ENCODE results near the gene TSN.

TSN gene

GRCh38 chr2:121778741-121779487, 23.5 kb downstream of the TSN start:
- in situ Hi-C loops (cut with HindIII; ENCODE audit: low pct_ligation_motif_present, low sequenced_read_pairs): no loop called here
- no peak for DNase-seq
- no peak for TF ChIP-seq CTCF (IDR thresholded peaks at IDR 0.05; ENCODE audit: low read depth, low read length, missing control alignments)
- peaks cover 7% of the 10 kb centered on the region for H3K27me3 ChIP-seq (replicated peaks)
- no peak overlapping the region for H3K4me3 ChIP-seq (ENCODE audit: low read depth, low read length)
- H3K36me3 ChIP-seq (replicated peaks): no peaks in the 10 kb centered on the region
- no peak overlapping the region for H3K27ac ChIP-seq

DNA sequence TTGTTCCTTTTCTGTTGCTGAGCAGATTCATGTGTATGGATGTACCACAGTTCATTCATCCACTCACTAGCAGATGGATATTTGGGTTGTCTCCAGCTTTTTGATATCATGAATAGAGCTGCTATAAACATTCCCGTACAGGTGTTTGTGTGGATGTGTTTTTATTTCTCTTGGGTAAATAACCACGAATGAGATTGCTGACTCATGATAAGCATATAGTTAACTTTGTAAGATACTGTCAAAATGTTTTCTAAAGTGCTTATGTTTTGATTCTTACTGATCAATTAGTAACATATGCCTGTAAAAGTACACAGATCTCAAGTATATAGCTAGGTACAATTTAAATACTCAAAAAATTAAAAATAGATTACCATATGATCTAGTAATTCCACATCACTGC, 27.7 kb downstream of the TSN start:
- TF ChIP-seq CTCF (IDR thresholded peaks at IDR 0.05; ENCODE audit: low read depth, low read length, missing control alignments): no peak
- Histone ChIP-seq H3K27ac (no peak overlapping the region), H3K36me3 (replicated peaks) (no peaks in the 10 kb centered on the region), H3K27me3 (replicated peaks) (peaks cover 12% of the 10 kb centered on the region), H3K4me3 (ENCODE audit: low read depth, low read length) (no peak overlapping the region)
- in situ Hi-C loops (cut with HindIII; ENCODE audit: low pct_ligation_motif_present, low sequenced_read_pairs): no loop called here
- DNase-seq: no peak

DNA sequence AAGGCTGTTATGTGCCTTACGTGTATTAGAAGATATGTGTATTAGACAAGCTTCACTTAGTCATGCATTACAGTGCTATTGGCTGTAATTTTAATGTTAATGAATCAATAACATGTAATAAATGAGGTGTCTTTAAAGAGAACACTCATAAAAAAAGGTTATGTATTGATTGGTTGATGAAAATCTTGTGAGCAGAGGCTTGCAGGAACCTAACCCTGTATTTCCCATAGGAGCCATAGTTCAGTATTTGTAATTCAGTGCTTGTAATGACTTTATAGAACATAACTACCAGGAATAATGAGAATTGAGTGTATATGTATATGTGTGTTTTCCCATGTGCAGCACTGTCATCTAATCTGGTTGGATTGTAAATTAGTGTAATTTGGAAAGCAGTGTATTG, 33.2 kb downstream of the TSN start:
- no peak for DNase-seq
- H3K36me3 ChIP-seq (replicated peaks): no peaks in the 10 kb centered on the region
- no peak overlapping the region for H3K4me3 ChIP-seq (ENCODE audit: low read depth, low read length)
- TF ChIP-seq CTCF (IDR thresholded peaks at IDR 0.05; ENCODE audit: low read depth, low read length, missing control alignments): no peak
- no peak overlapping the region for H3K27ac ChIP-seq
- H3K27me3 ChIP-seq (replicated peaks): peaks cover 6% of the 10 kb centered on the region
- in situ Hi-C loops (cut with HindIII; ENCODE audit: low pct_ligation_motif_present, low sequenced_read_pairs): no loop called here

GRCh38 chr2:121790276-121790956, 35.0 kb downstream of the TSN start:
- Histone ChIP-seq H3K27ac (no peak overlapping the region), H3K36me3 (replicated peaks) (no peaks in the 10 kb centered on the region), H3K27me3 (replicated peaks) (no peaks in the 10 kb centered on the region), H3K4me3 (ENCODE audit: low read depth, low read length) (no peak overlapping the region)
- DNase-seq: peak; percentile 90
- TF ChIP-seq CTCF (IDR thresholded peaks at IDR 0.05; ENCODE audit: low read depth, low read length, missing control alignments): no peak
- in situ Hi-C loops (cut with HindIII; ENCODE audit: low pct_ligation_motif_present, low sequenced_read_pairs): no loop called here

DNA sequence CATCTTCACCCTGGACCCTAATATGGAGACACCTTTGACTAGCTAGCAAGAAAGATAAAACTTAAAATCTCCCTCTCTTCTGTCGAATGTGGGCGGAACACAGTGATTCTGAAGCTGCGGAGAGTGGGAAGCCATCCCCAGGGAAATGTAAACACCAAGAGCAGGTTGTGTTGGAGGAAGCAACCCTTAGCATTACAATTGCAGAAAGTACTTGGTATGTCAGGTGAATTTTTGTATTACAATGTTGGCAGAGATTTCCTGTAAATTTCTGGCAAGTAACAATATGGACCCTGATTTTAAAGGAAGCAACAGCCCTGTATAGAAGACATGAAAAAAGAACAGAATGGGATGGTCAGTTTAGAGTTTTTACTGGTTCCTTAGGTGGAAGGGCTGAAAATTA, 35.8 kb downstream of the TSN start:
- Histone ChIP-seq H3K36me3 (replicated peaks) (no peaks in the 10 kb centered on the region), H3K4me3 (ENCODE audit: low read depth, low read length) (no peak overlapping the region), H3K27me3 (replicated peaks) (no peaks in the 10 kb centered on the region), H3K27ac (no peak overlapping the region)
- no peak for DNase-seq
- no peak for TF ChIP-seq CTCF (IDR thresholded peaks at IDR 0.05; ENCODE audit: low read depth, low read length, missing control alignments)
- in situ Hi-C loops (cut with HindIII; ENCODE audit: low pct_ligation_motif_present, low sequenced_read_pairs): no loop called here
